GM12892 (cell line): ENCODE measurements around the gene FHIP2A.

Experiments used
- DNase-seq: peaks from one replicate; pipeline ENCODE4 v3.0.0; 2011; ENCODE audit not compliant: insufficient read length
- FAIRE-seq: peaks from 2 replicates; lab custom pipeline; 2011; peaks lifted over from hg19 to GRCh38; lab: Jason Lieb, UNC
- POLR2A ChIP-seq: IDR thresholded peaks from 2 replicates; pipeline ENCODE4 v1.6.1; 2011; ENCODE audit warnings: low read depth, low read length, control low read depth
- POLR2AphosphoS5 ChIP-seq: IDR thresholded peaks from 2 replicates; pipeline ENCODE4 v1.6.1; 2011; ENCODE audit warnings: low read depth, low read length, control low read depth
- TAF1 ChIP-seq: IDR thresholded peaks from 2 replicates; pipeline ENCODE4 v1.6.1; 2011; ENCODE audit warnings: low read depth, mild to moderate bottlenecking, control low read depth, low read length, borderline replicate concordance

FHIP2A gene

GRCh38 chr10:114868870-114869519 lies 47.4 kb downstream of the FHIP2A start:
- no peak for DNase-seq
- no peak for FAIRE-seq
- TF ChIP-seq TAF1 (no peak), POLR2AphosphoS5 (no peak), POLR2A (no peak)

DNA sequence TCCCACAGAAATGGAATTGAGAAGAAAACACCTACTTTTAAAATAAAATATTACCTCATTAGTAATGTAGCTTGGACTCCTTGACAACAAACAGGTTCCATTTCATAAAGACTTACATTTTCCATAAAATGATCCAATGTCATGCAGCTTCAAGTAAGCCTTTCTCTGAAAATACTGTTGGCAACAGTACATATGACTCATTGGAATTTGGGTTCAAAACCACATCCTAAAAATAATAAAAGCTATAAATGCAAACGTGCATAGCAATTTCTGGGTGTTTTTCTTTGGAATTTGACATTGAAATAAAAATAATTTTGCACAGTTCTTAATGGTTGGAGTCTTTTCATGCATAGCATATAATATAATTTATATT lies 47.9 kb downstream of the FHIP2A start:
- TF ChIP-seq TAF1: no peak
- FAIRE-seq (no peak), DNase-seq (no peak)

- no peak for FAIRE-seq
These were observed 48.9 kb downstream of the FHIP2A start for GRCh38 chr10:114870486-114870885.

GRCh38 chr10:114871379-114871778 lies 49.8 kb downstream of the FHIP2A start:
- FAIRE-seq (no peak), DNase-seq (no peak)
- TF ChIP-seq TAF1: no peak
- TF ChIP-seq POLR2A: no peak
- TF ChIP-seq POLR2AphosphoS5: no peak

More at GRCh38 chr10:114870486-114870885, 48.9 kb downstream of the FHIP2A start:
- no peak for DNase-seq
- no peak for TF ChIP-seq POLR2A
- no peak for TF ChIP-seq POLR2AphosphoS5
- TF ChIP-seq TAF1: no peak
